Mesenchymal stem cell (in vitro differentiated cells and primary cell): Measurements from ENCODE around the gene QSOX2.

Experiments
- DNase-seq: peaks from one replicate; pipeline ENCODE4 v3.0.0-alpha.2; 2013
- H2AFZ ChIP-seq: one replicate; pipeline ENCODE4 v1.6.1; 2013; ENCODE audit warnings: low read depth, mild to moderate bottlenecking, control low read depth, inconsistent platforms, low read length, moderate library complexity
- H2AK5ac ChIP-seq: 2 replicates; pipeline ENCODE4 v1.6.1; 2013; ENCODE audit warnings: low read length, moderate library complexity, mild to moderate bottlenecking, inconsistent platforms; ENCODE audit not compliant: severe bottlenecking
- H2BK120ac ChIP-seq: one replicate; pipeline ENCODE4 v1.6.1; 2013; ENCODE audit warnings: low read depth, mild to moderate bottlenecking, inconsistent platforms, low read length, moderate library complexity
- H2BK12ac ChIP-seq, 2 experiments: one replicate each; pipeline ENCODE4 v1.6.1; 2013; ENCODE audit warnings: inconsistent platforms in 2 of 2, low read length in 2 of 2, mild to moderate bottlenecking in 2 of 2, moderate library complexity in 2 of 2, control low read depth in 1 of 2
- H2BK15ac ChIP-seq: one replicate; pipeline ENCODE4 v1.6.1; 2013; ENCODE audit warnings: mild to moderate bottlenecking, low read depth, inconsistent platforms; ENCODE audit not compliant: poor library complexity, severe bottlenecking
- H2BK5ac ChIP-seq: 2 replicates; pipeline ENCODE4 v1.6.1; 2013; ENCODE audit warnings: low read depth, mild to moderate bottlenecking, low read length, control low read depth, inconsistent platforms; ENCODE audit not compliant: poor library complexity, severe bottlenecking
- H3K14ac ChIP-seq, 2 experiments: one replicate each; pipeline ENCODE4 v1.6.1; 2013; ENCODE audit warnings: inconsistent platforms in 2 of 2, low read length in 2 of 2, control low read depth in 1 of 2, mild to moderate bottlenecking in 1 of 2, moderate library complexity in 1 of 2
- H3K18ac ChIP-seq, 2 experiments: one replicate each; pipeline ENCODE4 v1.6.1; 2013; ENCODE audit warnings: inconsistent platforms in 2 of 2, low read length in 2 of 2, control low read depth in 1 of 2, low read depth in 1 of 2, mild to moderate bottlenecking in 1 of 2
- H3K23ac ChIP-seq, 2 experiments: one replicate each; pipeline ENCODE4 v1.6.1; 2013; ENCODE audit warnings: inconsistent platforms in 2 of 2, low read length in 2 of 2, mild to moderate bottlenecking in 2 of 2, moderate library complexity in 2 of 2, control low read depth in 1 of 2
- H3K27ac ChIP-seq: 2 replicates; pipeline ENCODE4 v1.5.1; 2013; ENCODE audit warnings: mild to moderate bottlenecking, moderate library complexity, low read length, control low read depth, inconsistent platforms; ENCODE audit not compliant: poor library complexity, severe bottlenecking
- H3K27me3 ChIP-seq, 2 experiments: 2 replicates each; pipeline versions ENCODE4 v1.6.1 to v1.7.0; 2013; ENCODE audit warnings: low read length in 2 of 2, mild to moderate bottlenecking in 2 of 2, moderate library complexity in 2 of 2, control low read depth in 1 of 2, inconsistent platforms in 1 of 2; ENCODE audit not compliant: control insufficient read depth in 1 of 2, insufficient read depth in 1 of 2
- H3K36me3 ChIP-seq, 2 experiments: 2 replicates each; pipeline versions ENCODE4 v1.6.1 to v1.7.0; 2013; ENCODE audit warnings: low read length in 2 of 2, control low read depth in 1 of 2, inconsistent platforms in 1 of 2, low read depth in 1 of 2, mild to moderate bottlenecking in 1 of 2; ENCODE audit not compliant: insufficient read depth in 2 of 2, control insufficient read depth in 1 of 2
- H3K4ac ChIP-seq, 2 experiments: one replicate each; pipeline ENCODE4 v1.6.1; 2013; ENCODE audit warnings: inconsistent platforms in 2 of 2, low read length in 2 of 2, mild to moderate bottlenecking in 2 of 2, moderate library complexity in 2 of 2, control low read depth in 1 of 2, low read depth in 1 of 2
- H3K4me1 ChIP-seq: 2 replicates; pipeline ENCODE4 v1.6.1; 2013; ENCODE audit warnings: low read depth, low read length, control low read depth; ENCODE audit not compliant: control insufficient read depth, insufficient read depth
- H3K4me2 ChIP-seq: 2 replicates; pipeline ENCODE4 v1.6.1; 2013; ENCODE audit warnings: low read length, mild to moderate bottlenecking, inconsistent platforms; ENCODE audit not compliant: poor library complexity, severe bottlenecking
- H3K4me3 ChIP-seq, 2 experiments: 2 replicates each; pipeline versions ENCODE4 v1.5.1 to v1.7.0; 2013; ENCODE audit warnings: low read length in 2 of 2, mild to moderate bottlenecking in 2 of 2, control low read depth in 1 of 2, low read depth in 1 of 2; ENCODE audit not compliant: insufficient read depth in 1 of 2
- H3K79me1 ChIP-seq: replicated peaks from 2 replicates; pipeline ENCODE4 v1.6.1; 2013; ENCODE audit warnings: mild to moderate bottlenecking, control low read depth, low read length, inconsistent platforms; ENCODE audit not compliant: poor library complexity, severe bottlenecking
- H3K9ac ChIP-seq: 2 replicates; pipeline ENCODE4 v1.7.0; 2013; ENCODE audit warnings: mild to moderate bottlenecking, low read length, moderate library complexity
- H3K9me3 ChIP-seq: 2 replicates; pipeline ENCODE4 v1.7.0; 2013; ENCODE audit warnings: mild to moderate bottlenecking, low read length; ENCODE audit not compliant: control insufficient read depth
- H4K8ac ChIP-seq: one replicate; pipeline ENCODE4 v1.6.1; 2013; ENCODE audit warnings: inconsistent platforms, mild to moderate bottlenecking, low read length, moderate library complexity
- H4K91ac ChIP-seq: one replicate; pipeline ENCODE4 v1.6.1; 2013; ENCODE audit warnings: mild to moderate bottlenecking, low read length, inconsistent platforms
- WGBS: methylation state at CpG from one replicate; pipeline ENCODE4 v1.1.7; 2013; ENCODE audit warnings: mixed read lengths; 5-methylcytosine and 5-hydroxymethylcytosine counted together

The QSOX2 gene

GRCh38 chr9:136240941-136241340 lies 4.7 kb downstream of the QSOX2 start:
- no peak overlapping the region for H4K91ac ChIP-seq
- H3K4me1 ChIP-seq, result peaks cover 14% of the 10 kb centered on the region
- H3K9ac ChIP-seq, result no peak overlapping the region
- no peak overlapping the region for H4K8ac ChIP-seq
- DNase-seq, result no peak
- H3K36me3 ChIP-seq, result peaks cover 4 to 31% of the 10 kb centered on the region in 2 experiments
- H2AFZ ChIP-seq, result no peak overlapping the region
- H3K4me2 ChIP-seq, result no peak overlapping the region
- H3K9me3 ChIP-seq, result no peaks in the 10 kb centered on the region
- H3K27ac ChIP-seq, result no peak overlapping the region
- WGBS, result 95% methylated on average over 20 of the region's 20 CpGs
- H3K4me3 ChIP-seq, result no peak overlapping the region
- no peak overlapping the region for H2BK5ac ChIP-seq
- no peak overlapping the region for H2BK15ac ChIP-seq
- H3K27me3 ChIP-seq, result no peaks in the 10 kb centered on the region
- H3K79me1 ChIP-seq, result peaks cover 67% of the 10 kb centered on the region
- no peak overlapping the region for H3K4ac ChIP-seq
- no peak overlapping the region for H3K14ac ChIP-seq
- H2BK12ac ChIP-seq, result no peak overlapping the region
- H2BK120ac ChIP-seq, result no peak overlapping the region
- H3K23ac ChIP-seq, result no peak overlapping the region
- no peak overlapping the region for H2AK5ac ChIP-seq
- H3K18ac ChIP-seq, result no peak overlapping the region

- Histone ChIP-seq H2BK5ac (no peak overlapping the region), H4K8ac (no peak overlapping the region), H3K9ac (no peak overlapping the region), H3K36me3 (peaks cover 4 to 41% of the 10 kb centered on the region in 2 experiments), H3K9me3 (no peaks in the 10 kb centered on the region), H3K27me3 (no peaks in the 10 kb centered on the region), H3K4me3 (no peak overlapping the region), H3K79me1 (peaks cover 74% of the 10 kb centered on the region), H2AFZ (no peak overlapping the region), H2BK15ac (no peak overlapping the region), H2AK5ac (no peak overlapping the region), H3K27ac (no peak overlapping the region), H3K23ac (no peak overlapping the region), H3K4me1 (peaks cover 13% of the 10 kb centered on the region), H3K4ac (no peak overlapping the region), H4K91ac (no peak overlapping the region), H3K4me2 (no peak overlapping the region), H3K18ac (no peak overlapping the region), H2BK12ac (no peak overlapping the region), H3K14ac (no peak overlapping the region), H2BK120ac (no peak overlapping the region)
- DNase-seq, result no peak
- 94% methylated on average over 1 of the region's 2 CpGs for WGBS
These were observed 5.7 kb downstream of the QSOX2 start for GRCh38 chr9:136239983-136240330.

- Histone ChIP-seq H3K14ac (no peak overlapping the region), H3K79me1 (peaks cover 74% of the 10 kb centered on the region), H2AFZ (no peak overlapping the region), H3K4me2 (no peak overlapping the region), H3K4ac (no peak overlapping the region), H3K36me3 (peaks cover 4 to 47% of the 10 kb centered on the region in 2 experiments), H2BK15ac (no peak overlapping the region), H3K23ac (no peak overlapping the region), H3K4me1 (peaks cover 9% of the 10 kb centered on the region), H4K8ac (no peak overlapping the region), H3K27ac (no peak overlapping the region), H2BK120ac (no peak overlapping the region), H2AK5ac (no peak overlapping the region), H3K9me3 (no peaks in the 10 kb centered on the region), H4K91ac (no peak overlapping the region), H3K18ac (no peak overlapping the region), H3K4me3 (no peak overlapping the region), H2BK12ac (no peak overlapping the region), H3K27me3 (no peaks in the 10 kb centered on the region), H3K9ac (no peak overlapping the region), H2BK5ac (no peak overlapping the region)
- no peak for DNase-seq
- 94% methylated on average over 25 of the region's 25 CpGs for WGBS
These were observed 6.3 kb downstream of the QSOX2 start for GRCh38 chr9:136239135-136239982.

- no peak for DNase-seq
- peak overlapping the region in 1 of 2 experiments; percentile 10 for H3K14ac ChIP-seq
- no peak overlapping the region for H3K27ac ChIP-seq
- no peaks in the 10 kb centered on the region for H3K27me3 ChIP-seq
- H3K18ac ChIP-seq, result no peak overlapping the region
- H2BK15ac ChIP-seq, result no peak overlapping the region
- H2BK120ac ChIP-seq, result no peak overlapping the region
- peaks cover 6% of the 10 kb centered on the region for H3K4me1 ChIP-seq
- peaks cover 74% of the 10 kb centered on the region for H3K79me1 ChIP-seq
- peaks cover 4 to 57% of the 10 kb centered on the region in 2 experiments for H3K36me3 ChIP-seq
- H2BK5ac ChIP-seq, result no peak overlapping the region
- WGBS, result 90% methylated on average over 12 of the region's 12 CpGs
- H2AK5ac ChIP-seq, result no peak overlapping the region
- H4K91ac ChIP-seq, result no peak overlapping the region
- no peak overlapping the region for H3K4me2 ChIP-seq
- no peak overlapping the region for H3K4me3 ChIP-seq
- H3K4ac ChIP-seq, result no peak overlapping the region
- H3K23ac ChIP-seq, result no peak overlapping the region
- H3K9me3 ChIP-seq, result no peaks in the 10 kb centered on the region
- no peak overlapping the region for H3K9ac ChIP-seq
- no peak overlapping the region for H2AFZ ChIP-seq
- no peak overlapping the region for H2BK12ac ChIP-seq
- H4K8ac ChIP-seq, result no peak overlapping the region
These were observed 7.3 kb downstream of the QSOX2 start for GRCh38 chr9:136238342-136238732.
